GM18526 (cell line): ENCODE results near the gene ACSL6.

ENCODE experiments used
- POLR2A ChIP-seq: IDR thresholded peaks from 3 replicates; pipeline ENCODE4 v1.6.1; 2011; ENCODE audit not compliant: insufficient read length; ENCODE audit errors: extremely low read depth

The ACSL6 gene

DNA sequence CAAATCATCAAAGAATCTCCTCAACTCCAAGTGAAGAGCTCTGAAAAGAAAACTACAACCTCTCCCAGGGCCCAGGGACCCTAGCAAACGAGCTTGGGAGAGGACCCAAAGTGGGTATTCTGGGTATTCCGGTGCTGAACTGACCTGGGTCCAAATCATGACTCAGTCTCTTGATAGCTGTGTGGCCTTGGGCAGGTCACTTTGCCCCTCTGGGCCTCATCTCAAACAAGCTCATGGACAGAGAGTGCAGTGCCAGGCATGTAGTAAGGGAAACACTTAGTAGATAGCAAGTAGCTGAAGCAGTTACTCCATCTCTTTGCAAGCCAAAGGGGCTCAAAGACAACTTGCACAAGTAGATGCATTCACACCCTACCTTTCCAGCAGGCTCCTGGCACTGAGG, 12.4 kb downstream of the ACSL6 start:
- TF ChIP-seq POLR2A: no peak

- TF ChIP-seq POLR2A: no peak
These were observed 12.9 kb downstream of the ACSL6 start for GRCh38 chr5:131998431-131999040.

DNA sequence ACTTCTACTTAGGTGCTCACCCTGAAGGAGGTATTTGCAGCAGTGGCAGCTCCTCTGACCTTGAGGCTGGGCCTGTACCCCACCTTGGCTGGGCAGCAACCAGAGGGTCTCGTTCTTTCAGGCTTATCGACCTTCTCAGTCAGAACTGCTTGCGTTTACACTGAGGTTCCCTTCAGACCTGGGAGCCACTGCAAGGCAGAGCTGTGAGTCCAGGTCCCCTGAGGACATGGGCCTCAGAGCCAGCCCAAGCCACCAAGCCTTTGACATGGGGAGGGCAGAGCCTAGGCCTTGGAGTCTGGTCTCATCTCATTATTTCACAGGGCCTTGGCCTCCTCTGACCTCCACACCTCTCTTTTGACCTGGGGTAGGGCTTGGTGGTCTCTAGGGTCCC, 13.7 kb downstream of the ACSL6 start:
- no peak for TF ChIP-seq POLR2A

- TF ChIP-seq POLR2A: no peak
These were observed 14.3 kb downstream of the ACSL6 start for GRCh38 chr5:131997026-131997726.

DNA sequence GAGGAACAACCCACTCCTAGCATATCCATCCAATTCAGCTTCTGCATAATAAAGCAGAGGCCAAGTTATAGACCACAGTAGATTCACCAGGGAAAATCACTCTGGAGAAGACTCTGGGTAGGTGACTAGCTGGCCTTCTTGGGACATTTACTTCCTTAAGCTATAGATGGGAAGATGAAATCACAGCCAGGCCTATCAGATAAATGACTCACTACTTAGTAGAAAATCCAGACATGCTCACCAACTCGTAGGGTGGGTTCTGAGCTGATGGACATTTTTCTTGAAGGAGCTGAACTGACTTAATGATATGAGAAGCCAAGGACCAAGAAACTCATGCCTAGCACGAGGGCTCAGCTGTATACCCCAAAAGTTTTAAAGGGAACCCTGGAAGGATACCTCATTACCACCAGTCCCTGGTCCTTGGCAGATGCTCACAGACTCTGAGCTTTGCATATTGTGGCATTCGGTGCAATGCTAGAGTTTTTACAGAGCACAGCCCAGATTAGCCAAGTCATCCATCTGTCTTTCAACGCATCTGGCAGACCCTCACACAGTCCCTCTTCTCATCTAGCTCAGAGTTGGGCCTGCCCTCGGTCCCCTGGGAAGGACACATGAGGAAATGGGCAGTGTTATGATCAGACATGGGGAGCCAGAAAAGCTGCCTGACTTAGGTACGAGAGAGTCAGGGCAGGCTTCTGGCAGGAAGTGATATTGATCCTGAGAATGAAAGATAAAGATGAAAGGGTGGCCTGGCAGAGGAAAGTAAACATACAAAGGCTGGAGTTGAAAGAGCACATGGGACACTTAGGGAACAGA, 15.0 kb downstream of the ACSL6 start:
- TF ChIP-seq POLR2A: no peak

GRCh38 chr5:131994533-131995226, 16.8 kb downstream of the ACSL6 start:
- TF ChIP-seq POLR2A: no peak

GRCh38 chr5:131994090-131994489, 17.4 kb downstream of the ACSL6 start:
- TF ChIP-seq POLR2A: no peak

DNA sequence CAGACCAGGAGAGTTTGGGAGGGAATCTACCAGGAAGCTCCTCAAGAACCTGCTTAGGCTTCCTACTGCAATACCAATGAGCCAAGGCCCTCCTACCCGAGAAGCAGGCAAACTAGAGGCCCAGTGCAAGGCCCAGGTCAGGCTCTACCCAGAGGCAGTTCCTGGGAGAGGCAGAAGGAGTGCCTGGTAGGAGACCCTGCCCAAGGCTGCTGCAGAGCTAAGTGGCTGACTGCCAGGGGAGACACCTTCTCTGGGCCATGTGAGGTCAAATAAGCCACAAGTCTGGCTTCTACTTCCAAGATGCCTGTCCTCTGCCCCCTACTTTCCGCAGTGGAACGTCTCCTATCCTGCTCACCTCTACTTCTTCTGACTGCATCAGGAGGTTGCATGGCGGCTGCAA, 17.8 kb downstream of the ACSL6 start:
- TF ChIP-seq POLR2A: no peak

DNA sequence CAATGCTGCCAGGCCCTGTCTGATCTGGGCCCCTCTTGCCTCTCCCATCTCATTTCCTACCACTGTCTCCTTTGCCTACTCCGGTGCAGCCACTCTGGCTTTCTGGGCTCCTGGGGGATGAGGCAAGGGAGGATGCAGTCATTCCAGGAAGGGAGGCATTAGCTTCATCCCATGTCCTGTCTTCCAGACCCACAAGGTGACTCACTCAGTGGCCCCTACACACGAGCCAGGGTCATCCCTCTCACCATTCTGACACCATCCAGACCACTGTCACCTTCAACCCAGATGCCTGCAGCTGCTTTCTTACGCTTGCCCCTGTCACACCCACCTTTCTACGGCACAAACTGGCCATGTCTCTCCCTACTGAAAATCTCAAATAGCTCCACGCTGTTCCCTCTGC, 19.1 kb downstream of the ACSL6 start:
- no peak for TF ChIP-seq POLR2A

DNA sequence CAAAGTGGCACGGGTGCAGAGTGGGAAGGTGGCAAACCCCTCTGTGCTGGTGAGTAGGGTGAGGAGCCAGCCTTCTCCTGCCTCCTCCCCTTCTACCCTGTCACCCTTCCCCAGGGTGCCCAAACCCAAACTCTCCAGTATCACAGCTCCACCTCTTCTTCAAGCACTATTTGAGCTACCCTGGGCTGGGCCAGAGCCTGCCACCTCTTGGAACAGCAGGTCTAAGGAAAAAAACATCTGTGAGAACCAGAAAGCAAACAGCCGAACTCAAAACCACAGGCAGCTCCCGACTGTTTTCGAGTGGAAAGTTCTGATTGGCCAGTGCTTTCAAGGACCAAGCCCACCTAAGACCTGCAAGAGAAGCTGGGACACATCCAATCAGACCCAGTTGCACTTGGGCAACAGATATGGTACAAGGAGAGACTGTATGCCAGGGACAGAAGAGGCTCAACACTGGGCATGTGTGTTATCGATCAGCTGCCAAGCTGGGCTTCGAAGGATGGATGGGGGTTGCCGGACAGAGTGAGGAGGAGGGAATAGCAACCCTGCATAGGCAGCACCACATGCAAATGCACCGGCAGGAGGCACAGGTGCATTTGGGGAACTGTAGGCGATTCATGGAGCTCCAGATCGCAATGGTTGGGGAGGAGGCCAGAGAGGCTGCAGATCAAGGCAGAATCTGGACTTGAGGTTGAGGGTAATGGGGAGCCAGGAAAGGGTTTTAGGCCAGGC, 19.7 kb downstream of the ACSL6 start:
- TF ChIP-seq POLR2A: no peak

- TF ChIP-seq POLR2A: no peak
These were observed 20.7 kb downstream of the ACSL6 start for GRCh38 chr5:131990716-131991115.

DNA sequence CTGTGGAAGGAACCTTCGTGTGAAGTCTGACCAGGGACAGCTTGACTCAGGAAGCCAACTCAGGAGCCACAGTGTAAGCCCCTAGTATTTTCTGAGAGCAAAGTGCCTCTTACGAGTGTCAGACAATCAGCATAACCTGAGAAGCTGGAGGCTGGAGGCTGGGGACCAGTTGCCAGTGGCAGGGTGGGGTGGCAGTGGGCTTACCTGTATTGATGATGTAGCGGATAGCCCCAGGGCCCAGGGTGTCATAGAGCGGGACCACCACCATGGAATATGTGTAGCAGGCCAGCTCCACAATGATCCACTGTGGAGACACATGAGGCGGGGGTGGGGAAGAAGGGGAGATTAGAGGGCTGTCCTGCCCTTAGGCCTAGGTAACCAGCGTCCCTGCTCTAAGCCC, 22.9 kb downstream of the ACSL6 start:
- no peak for TF ChIP-seq POLR2A

GRCh38 chr5:131987251-131987650, 24.2 kb downstream of the ACSL6 start:
- TF ChIP-seq POLR2A: no peak

- no peak for TF ChIP-seq POLR2A
These were observed 25.1 kb downstream of the ACSL6 start for GRCh38 chr5:131986161-131986912.
